ENCODE measurements around the gene LRCH3.

Gene LRCH3

GRCh38 chr3:197791113-197791891 lies at the start of gene LRCH3:
Gene LRCH3, plus strand, starts transcription at chr3:197791254. Its CDS starts 25 bp downstream, at chr3:197791279.
- DNase-seq (ENCODE audit: low read depth): no peak

- DNase-seq (ENCODE audit: low read depth): no peak
Measured at GRCh38 chr3:197742787-197743186, 48.3 kb upstream of the LRCH3 start.

- DNase-seq (ENCODE audit: low read depth): no peak
Measured at GRCh38 chr3:197746209-197746608, 44.8 kb upstream of the LRCH3 start.

GRCh38 chr3:197746801-197747237 lies 44.2 kb upstream of the LRCH3 start:
- DNase-seq (ENCODE audit: low read depth): no peak

- no peak for DNase-seq (ENCODE audit: low read depth)
Measured at GRCh38 chr3:197748597-197749314, 42.3 kb upstream of the LRCH3 start.

- DNase-seq (ENCODE audit: low read depth): no peak
Measured at GRCh38 chr3:197749315-197749600, 41.8 kb upstream of the LRCH3 start.

- peak; percentile 83 for DNase-seq (ENCODE audit: low read depth)
Measured at GRCh38 chr3:197749601-197750395, 41.3 kb upstream of the LRCH3 start, which contains the start of gene FYTTD1. Gene FYTTD1, plus strand, starts transcription at chr3:197749883. Its CDS starts 89 bp downstream, at chr3:197749972.

GRCh38 chr3:197750396-197750831 lies 40.6 kb upstream of the LRCH3 start:
- peak; percentile 57 for DNase-seq (ENCODE audit: low read depth)

GRCh38 chr3:197750858-197751737 lies 40.0 kb upstream of the LRCH3 start:
- DNase-seq (ENCODE audit: low read depth): no peak

GRCh38 chr3:197752107-197752506 lies 38.9 kb upstream of the LRCH3 start:
- no peak for DNase-seq (ENCODE audit: low read depth)

- no peak for DNase-seq (ENCODE audit: low read depth)
Measured at GRCh38 chr3:197753263-197753662, 37.8 kb upstream of the LRCH3 start.

GRCh38 chr3:197756704-197757103 lies 34.4 kb upstream of the LRCH3 start:
- DNase-seq (ENCODE audit: low read depth): no peak

- DNase-seq (ENCODE audit: low read depth): no peak
Measured at GRCh38 chr3:197758512-197758911, 32.5 kb upstream of the LRCH3 start.

GRCh38 chr3:197761784-197762183 lies 29.3 kb upstream of the LRCH3 start:
- DNase-seq (ENCODE audit: low read depth): no peak

GRCh38 chr3:197775317-197775716 lies 15.7 kb upstream of the LRCH3 start:
- DNase-seq (ENCODE audit: low read depth): no peak

- DNase-seq (ENCODE audit: low read depth): no peak
Measured at GRCh38 chr3:197782230-197782629, 8.8 kb upstream of the LRCH3 start.

GRCh38 chr3:197784019-197784585 lies 7.0 kb upstream of the LRCH3 start:
- DNase-seq (ENCODE audit: low read depth): no peak

GRCh38 chr3:197787412-197787811 lies 3.6 kb upstream of the LRCH3 start:
- no peak for DNase-seq (ENCODE audit: low read depth)

GRCh38 chr3:197789309-197789708 lies 1.7 kb upstream of the LRCH3 start:
- no peak for DNase-seq (ENCODE audit: low read depth)

- DNase-seq (ENCODE audit: low read depth): no peak
Measured at GRCh38 chr3:197790033-197790432, 1.0 kb upstream of the LRCH3 start.

Measured in stromal cell of bone marrow (primary cell).